Breast epithelium (tissue), 3 donors: Measurements from ENCODE around the gene ZIC4.

Experiments
- POLR2AphosphoS5 ChIP-seq, 3 donors: sonication (generic); formaldehyde crosslinking; IDR thresholded peaks; one replicate each; pipeline ENCODE4 v1.6.1; 2017; ENCODE audit warnings: antibody characterized with exemption in 3 of 3
- TF ChIP-seq, protein P1 (sequence below), 3 donors: fragments of 450-650 bp; IDR thresholded peaks; one replicate each; pipeline ENCODE4 v1.5.1; 2016 to 2017; ENCODE audit warnings: antibody characterized with exemption in 3 of 3, mild to moderate bottlenecking in 3 of 3, moderate library complexity in 3 of 3

DNA sequence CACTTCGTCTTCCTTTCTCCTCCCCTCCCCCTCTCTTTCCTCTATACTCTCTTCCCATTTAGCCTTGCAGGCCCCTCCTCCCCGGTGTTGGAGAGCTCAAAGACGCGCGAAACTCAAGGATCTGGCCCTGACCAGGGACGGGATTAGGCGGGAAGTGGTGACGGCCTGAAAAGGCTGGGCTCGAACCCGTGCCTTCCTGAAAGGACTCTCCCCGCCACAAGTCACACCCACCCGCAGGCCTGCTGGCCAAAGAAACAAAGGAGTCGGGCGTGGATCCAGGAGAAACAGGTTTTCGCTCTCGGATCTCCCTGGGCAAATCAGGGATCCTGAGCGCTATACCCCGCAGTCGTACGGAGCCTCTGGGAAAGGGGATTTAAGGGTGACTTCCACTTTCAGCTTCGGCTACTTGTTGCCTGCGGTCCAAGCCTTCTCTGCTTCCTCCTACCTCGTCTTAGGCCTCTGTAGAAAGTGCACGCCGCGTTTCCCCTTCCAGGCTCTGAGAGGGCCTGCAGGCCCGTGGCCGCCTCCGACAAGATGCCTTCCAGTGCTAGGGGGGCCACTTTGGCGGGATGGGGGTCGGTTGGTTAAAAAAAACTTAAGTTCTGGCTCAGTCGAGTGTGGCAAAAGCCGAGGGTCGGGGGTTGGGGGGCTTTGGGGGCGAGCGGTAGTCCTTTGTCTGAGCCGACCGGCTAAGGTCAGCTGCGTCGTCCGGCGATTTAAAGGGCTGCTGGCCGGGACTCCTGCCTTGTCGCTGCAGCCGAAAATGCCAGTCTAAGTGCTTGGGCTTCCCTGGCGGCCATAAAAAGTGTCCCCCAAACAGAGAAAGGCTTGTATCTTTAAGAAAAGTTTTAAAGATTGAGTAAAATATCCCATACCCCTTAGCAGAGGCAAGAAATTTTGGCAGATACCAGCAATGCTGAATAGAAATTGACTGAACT, 8.2 kb downstream of the ZIC4 start:
- TF ChIP-seq POLR2AphosphoS5 (IDR thresholded peaks at IDR 0.05) = no peak
- TF ChIP-seq, protein P1, sequence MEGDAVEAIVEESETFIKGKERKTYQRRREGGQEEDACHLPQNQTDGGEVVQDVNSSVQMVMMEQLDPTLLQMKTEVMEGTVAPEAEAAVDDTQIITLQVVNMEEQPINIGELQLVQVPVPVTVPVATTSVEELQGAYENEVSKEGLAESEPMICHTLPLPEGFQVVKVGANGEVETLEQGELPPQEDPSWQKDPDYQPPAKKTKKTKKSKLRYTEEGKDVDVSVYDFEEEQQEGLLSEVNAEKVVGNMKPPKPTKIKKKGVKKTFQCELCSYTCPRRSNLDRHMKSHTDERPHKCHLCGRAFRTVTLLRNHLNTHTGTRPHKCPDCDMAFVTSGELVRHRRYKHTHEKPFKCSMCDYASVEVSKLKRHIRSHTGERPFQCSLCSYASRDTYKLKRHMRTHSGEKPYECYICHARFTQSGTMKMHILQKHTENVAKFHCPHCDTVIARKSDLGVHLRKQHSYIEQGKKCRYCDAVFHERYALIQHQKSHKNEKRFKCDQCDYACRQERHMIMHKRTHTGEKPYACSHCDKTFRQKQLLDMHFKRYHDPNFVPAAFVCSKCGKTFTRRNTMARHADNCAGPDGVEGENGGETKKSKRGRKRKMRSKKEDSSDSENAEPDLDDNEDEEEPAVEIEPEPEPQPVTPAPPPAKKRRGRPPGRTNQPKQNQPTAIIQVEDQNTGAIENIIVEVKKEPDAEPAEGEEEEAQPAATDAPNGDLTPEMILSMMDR (IDR thresholded peaks at IDR 0.05) = no peak
